Subcutaneous abdominal adipose tissue (tissue), 5 donors: ENCODE results near the gene ROPN1.
A peak's percentile ranks its signal among the peaks of the same experiment; 100 is the strongest.
"Not testable (repeated sequence)": the region's sequence is repeated elsewhere in the genome, so short reads cannot be mapped to it uniquely, and the experiment has no call there.

Experiments
- H3K27ac ChIP-seq: one replicate; pipeline ENCODE4 v1.7.0; 2013; ENCODE audit warnings: low read depth, mild to moderate bottlenecking, inconsistent platforms, low read length, moderate library complexity
- H3K27me3 ChIP-seq, 5 donors: one replicate each; pipeline ENCODE4 v1.7.0; 2013; ENCODE audit warnings: low read length in 5 of 5, inconsistent platforms in 1 of 5; ENCODE audit not compliant: control insufficient read depth in 5 of 5, insufficient read depth in 4 of 5
- H3K36me3 ChIP-seq, 5 donors: one replicate each; pipeline ENCODE4 v1.7.0; 2013; ENCODE audit warnings: low read length in 5 of 5; ENCODE audit not compliant: control insufficient read depth in 5 of 5, insufficient read depth in 5 of 5
- H3K4me1 ChIP-seq, 5 donors: one replicate each; pipeline ENCODE4 v1.7.0; 2013; ENCODE audit warnings: low read length in 5 of 5, mild to moderate bottlenecking in 3 of 5, moderate library complexity in 1 of 5; ENCODE audit not compliant: control insufficient read depth in 5 of 5, insufficient read depth in 5 of 5
- H3K4me3 ChIP-seq, 5 donors: one replicate each; pipeline ENCODE4 v1.7.0; 2013; ENCODE audit warnings: low read length in 5 of 5, low read depth in 1 of 5
- H3K9ac ChIP-seq, 5 donors: one replicate each; pipeline ENCODE4 v1.7.0; 2013; ENCODE audit warnings: low read length in 5 of 5, mild to moderate bottlenecking in 4 of 5, moderate library complexity in 3 of 5
- H3K9me3 ChIP-seq, 5 donors: one replicate each; pipeline ENCODE4 v1.7.0; 2013; ENCODE audit warnings: low read length in 5 of 5; ENCODE audit not compliant: control insufficient read depth in 5 of 5
- donor health status: healthy.
- donor health status: healthy.
- donor health status: healthy.
- donor health status: healthy.
- donor health status: healthy.

The ROPN1 gene

DNA sequence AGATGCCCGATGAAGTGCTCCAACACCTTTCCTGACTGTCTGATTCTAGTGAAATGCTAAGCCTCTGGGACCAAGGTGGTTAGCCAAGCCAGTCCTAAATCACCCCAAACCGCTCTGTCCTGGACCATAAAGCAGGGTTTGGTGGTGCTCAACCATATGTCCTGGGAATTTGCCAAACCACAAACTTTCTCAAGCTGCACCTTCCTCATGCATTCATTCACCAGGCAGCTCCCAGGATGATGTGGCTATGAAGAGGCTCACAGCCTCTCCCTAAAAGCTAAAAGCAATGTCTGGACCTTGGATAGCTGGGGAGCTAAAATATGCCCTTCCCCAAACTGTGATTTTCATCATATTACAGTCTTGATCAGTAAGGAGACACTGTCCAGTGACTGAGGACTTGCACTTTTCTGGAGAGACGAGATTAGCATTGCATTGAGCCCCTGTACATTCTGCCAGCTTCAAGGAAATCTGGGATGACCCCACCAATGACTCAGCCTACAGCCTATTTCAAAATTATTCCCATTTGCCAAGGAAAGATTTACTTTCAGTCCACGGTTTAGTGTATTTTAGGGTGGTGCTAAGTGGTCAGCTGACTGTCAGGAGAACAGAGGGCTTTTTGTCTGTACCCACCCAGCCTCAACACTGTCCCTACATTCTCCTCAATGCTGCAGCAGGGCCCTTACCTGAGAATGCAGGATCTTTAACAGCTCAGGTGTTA, 15.6 kb downstream of the ROPN1 start:
- H3K4me3 ChIP-seq, H3K9ac ChIP-seq, H3K9me3 ChIP-seq, H3K4me1 ChIP-seq, H3K36me3 ChIP-seq, H3K27ac ChIP-seq, H3K27me3 ChIP-seq: not testable (repeated sequence)

DNA sequence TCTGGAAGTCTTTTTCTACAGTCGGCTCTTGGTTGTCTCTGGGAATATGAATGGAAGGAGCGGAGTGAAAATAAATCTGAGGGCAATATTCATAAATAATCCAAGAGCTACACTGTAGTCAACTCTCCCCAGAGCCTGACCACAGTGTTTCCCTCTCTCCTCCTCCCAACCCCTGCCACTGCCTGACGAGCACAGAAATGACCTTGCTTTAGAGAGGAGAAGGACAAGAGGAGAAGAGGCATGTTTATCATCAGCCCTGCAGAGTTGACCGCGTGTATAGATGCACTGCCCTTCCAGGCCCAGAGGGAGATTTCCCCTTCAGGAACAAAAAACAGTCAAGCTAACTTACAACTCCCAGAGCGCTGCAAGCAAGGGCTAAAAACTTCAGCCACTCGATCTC, 16.9 kb downstream of the ROPN1 start:
- H3K4me1 ChIP-seq, H3K27me3 ChIP-seq, H3K9ac ChIP-seq, H3K36me3 ChIP-seq, H3K9me3 ChIP-seq, H3K4me3 ChIP-seq, H3K27ac ChIP-seq: not testable (repeated sequence)

DNA sequence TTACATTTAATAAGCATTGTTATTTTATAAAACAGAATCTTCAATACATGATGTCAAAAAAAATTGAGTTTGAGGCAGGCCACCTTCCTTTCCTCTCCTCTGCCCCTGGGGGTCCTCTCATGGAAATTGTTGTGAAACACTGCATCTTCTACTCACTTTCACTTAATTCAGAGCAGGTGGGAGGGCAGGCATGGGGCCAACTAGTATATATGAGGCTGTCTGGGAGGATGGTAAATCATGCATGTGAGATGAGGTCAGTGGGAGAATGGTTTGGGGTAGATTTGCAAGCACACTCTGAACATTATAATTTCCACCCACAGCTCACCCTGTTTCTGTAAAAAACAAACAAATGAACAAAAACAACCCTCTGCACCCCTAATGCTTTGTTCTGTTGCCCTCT, 20.5 kb downstream of the ROPN1 start:
- Histone ChIP-seq H3K9ac (no peak overlapping the region), H3K27me3 (peaks cover 0 to 3% (median 0%) of the 10 kb centered on the region in 5 donors), H3K36me3 (no peaks in the 10 kb centered on the region), H3K27ac (no peak overlapping the region), H3K4me1 (no peaks in the 10 kb centered on the region), H3K4me3 (no peak overlapping the region), H3K9me3 (no peaks in the 10 kb centered on the region)

- not testable (repeated sequence) for H3K4me1 ChIP-seq, H3K27me3 ChIP-seq, H3K4me3 ChIP-seq, H3K9ac ChIP-seq, H3K27ac ChIP-seq, H3K36me3 ChIP-seq, H3K9me3 ChIP-seq
These were observed 24.7 kb downstream of the ROPN1 start for GRCh38 chr3:123967260-123967659.

DNA sequence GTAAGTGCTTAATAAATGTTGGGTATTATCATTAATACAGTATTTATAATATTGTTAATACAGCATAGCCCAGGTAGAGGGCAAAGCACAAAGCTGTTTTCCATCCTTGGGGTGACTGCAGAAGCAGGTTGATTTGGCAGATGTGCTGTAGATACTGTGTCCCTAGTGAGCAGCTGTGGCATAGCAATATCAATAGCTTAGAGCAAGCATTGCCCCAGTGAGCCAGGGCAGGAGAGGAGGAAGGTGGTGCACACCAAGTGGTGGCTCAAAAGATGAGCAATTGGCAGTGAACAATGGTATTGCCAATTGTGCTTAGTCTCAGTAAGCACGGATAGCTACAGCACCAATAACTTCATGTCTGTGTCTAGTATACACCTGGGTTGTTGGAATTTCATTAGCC, 25.1 kb downstream of the ROPN1 start:
- H3K27me3 ChIP-seq, H3K36me3 ChIP-seq, H3K4me1 ChIP-seq, H3K9me3 ChIP-seq, H3K4me3 ChIP-seq, H3K27ac ChIP-seq, H3K9ac ChIP-seq: not testable (repeated sequence)

GRCh38 chr3:123964793-123965192, 27.1 kb downstream of the ROPN1 start:
- H3K4me1 ChIP-seq, result peaks cover 0 to 15% (median 12%) of the 10 kb centered on the region in 5 donors
- H3K9ac ChIP-seq, H3K27ac ChIP-seq, H3K36me3 ChIP-seq, H3K4me3 ChIP-seq, H3K27me3 ChIP-seq, H3K9me3 ChIP-seq: not testable (repeated sequence)

DNA sequence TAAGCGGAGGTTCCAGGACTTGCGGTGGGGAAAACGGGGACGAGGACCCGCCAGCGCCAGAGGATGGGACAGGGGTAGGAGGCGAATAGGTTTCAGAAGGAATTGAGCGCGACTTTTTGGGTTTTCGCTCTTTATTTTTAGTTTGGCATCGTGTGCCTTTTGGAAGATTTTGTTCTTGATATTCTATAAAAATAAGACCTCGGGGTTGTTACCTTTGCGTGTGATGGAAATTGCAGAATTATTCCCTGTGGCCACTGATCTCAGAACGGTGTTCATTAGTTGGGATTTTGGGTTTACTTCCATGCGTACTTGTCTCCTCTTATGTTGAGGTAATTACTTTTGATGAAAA, 30.4 kb downstream of the ROPN1 start:
- H3K9ac ChIP-seq, result peak overlapping the region in 1 of 5 donors; percentile 97
- H3K36me3 ChIP-seq, result no peaks in the 10 kb centered on the region
- H3K9me3 ChIP-seq, result no peaks in the 10 kb centered on the region
- peaks cover 0 to 17% (median 12%) of the 10 kb centered on the region in 5 donors for H3K4me1 ChIP-seq
- H3K27ac ChIP-seq, result peak overlapping the region; percentile 76
- no peaks in the 10 kb centered on the region for H3K27me3 ChIP-seq
- H3K4me3 ChIP-seq, result peak overlapping the region; percentile 51 to 98 (median 94)

- no peaks in the 10 kb centered on the region for H3K9me3 ChIP-seq
- no peaks in the 10 kb centered on the region for H3K27me3 ChIP-seq
- no peaks in the 10 kb centered on the region for H3K36me3 ChIP-seq
- peak within 1 kb of the TSS; percentile 83 to 98 (median 95) for H3K4me3 ChIP-seq
- peaks cover 0 to 17% (median 12%) of the 10 kb centered on the region in 5 donors for H3K4me1 ChIP-seq
- H3K9ac ChIP-seq, result peak within 1 kb of the TSS; percentile 79 to 97 (median 94)
- H3K27ac ChIP-seq, result peak within 1 kb of the TSS; percentile 76
These were observed 31.0 kb downstream of the ROPN1 start, which contains the start of gene CCDC14 for GRCh38 chr3:123960781-123961507. Gene CCDC14, minus strand, starts transcription at chr3:123961229. Its CDS starts 56 bp downstream, at chr3:123961173.

GRCh38 chr3:123953735-123954134, 38.2 kb downstream of the ROPN1 start:
- no peaks in the 10 kb centered on the region for H3K9me3 ChIP-seq
- no peak overlapping the region for H3K9ac ChIP-seq
- H3K4me3 ChIP-seq, result no peak overlapping the region
- no peak overlapping the region for H3K27ac ChIP-seq
- H3K36me3 ChIP-seq, result peaks cover 18 to 28% (median 21%) of the 10 kb centered on the region in 5 donors
- H3K27me3 ChIP-seq, result no peaks in the 10 kb centered on the region
- peaks cover 0 to 1% (median 0%) of the 10 kb centered on the region in 5 donors for H3K4me1 ChIP-seq

GRCh38 chr3:123952844-123953520, 38.9 kb downstream of the ROPN1 start:
- no peak overlapping the region for H3K27ac ChIP-seq
- H3K4me3 ChIP-seq, result no peak overlapping the region
- H3K4me1 ChIP-seq, result no peaks in the 10 kb centered on the region
- no peaks in the 10 kb centered on the region for H3K9me3 ChIP-seq
- no peak overlapping the region for H3K9ac ChIP-seq
- no peaks in the 10 kb centered on the region for H3K27me3 ChIP-seq
- H3K36me3 ChIP-seq, result peaks cover 21 to 35% (median 22%) of the 10 kb centered on the region in 5 donors
